A549 treated with CORT108297 at 1 μM for 4 hours (cell line): Measurements from ENCODE around the gene LARP6. TPM values are rescaled to one million over a fixed set of nuclear protein-coding genes. Genes with fewer than 3 reads are reported as not detected.

Source experiments
- total RNA-seq: library from RNA; stranded (reverse); fragments of 200-300 nt; extraction: Qiagen RNA extraction; gene quantifications from 5 replicates; pipeline ENCODE4 v1.2.3, GENCODE V29; 2022

Gene LARP6
- 54.5 to 81.7 TPM (median 80.0 TPM) in 5 replicates for total RNA-seq

DNA sequence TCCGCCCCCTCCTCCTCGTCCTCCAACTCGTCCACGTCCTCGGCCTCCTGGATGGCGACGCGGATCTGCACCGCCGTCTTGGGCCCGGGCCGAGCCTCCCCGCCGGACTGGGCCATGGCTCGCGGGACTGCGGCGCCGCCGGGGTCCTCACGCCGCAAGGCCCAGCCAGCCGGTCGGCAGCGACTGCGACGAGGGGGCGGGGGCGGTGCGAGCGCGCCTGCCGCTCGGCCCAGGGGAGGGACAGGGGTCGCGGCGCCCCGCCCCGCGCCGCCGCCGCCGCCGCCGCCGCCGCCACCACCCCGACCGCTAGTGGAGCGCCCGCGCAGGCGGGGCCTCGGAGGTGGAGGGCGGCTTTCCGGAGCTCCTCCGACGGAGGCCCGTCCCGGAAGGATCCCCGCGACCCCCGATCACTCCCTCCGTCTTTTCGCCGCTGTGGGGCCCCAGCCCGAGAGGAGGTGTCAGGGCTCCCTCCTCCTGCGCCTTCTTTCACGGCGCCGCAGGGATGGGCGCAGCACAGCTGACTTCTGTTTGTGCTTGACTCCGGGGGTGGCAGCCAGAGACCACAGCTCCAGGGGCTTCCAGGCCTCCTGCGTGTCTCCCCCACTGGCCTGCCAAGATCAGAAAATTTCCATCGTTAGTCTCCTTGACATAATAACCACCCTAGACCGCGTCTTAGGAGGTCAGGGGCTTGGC, at the start of gene LARP6:
Gene LARP6, minus strand, starts transcription at position 185 of the 693 bp plus-strand sequence. Its CDS starts 69 bp downstream, at position 116.

GRCh38 chr15:70892002-70892911, 38.3 kb upstream of the LARP6 start, which contains the start of the genes LRRC49 and THAP10:
TSS of gene LRRC49 (plus strand) at chr15:70892826. CDS start at chr15:70892895, 69 bp downstream.
TSS of gene THAP10 (minus strand) at chr15:70892433. CDS start at chr15:70892272, 161 bp downstream.

Other genes with a start within 250 kb of the LARP6 start
- gene UACA, start 90.6 kb downstream of the LARP6 start, total RNA-seq = 41.1 to 56.5 TPM (median 50.0 TPM) in 5 replicates
- gene THAP10, start 38.3 kb upstream of the LARP6 start, total RNA-seq = 5.0 to 6.4 TPM (median 5.7 TPM) in 5 replicates
- gene LRRC49, start 38.7 kb upstream of the LARP6 start, total RNA-seq = 4.4 to 7.2 TPM (median 4.9 TPM) in 5 replicates